SK-N-SH treated with all-trans-retinoic acid at 6 μM for 48 hours (cell line): ENCODE measurements around the gene DNAH9.

Experiments
- OSR1 ChIP-seq: fragments of 250-450 bp; sonication (Bioruptor Pico); IDR thresholded peaks from 2 replicates; pipeline ENCODE4 v1.8.0; 2022; ENCODE audit warnings: moderate library complexity, mild to moderate bottlenecking, inconsistent platforms
- RARB ChIP-seq: fragments of 250-450 bp; sonication (Bioruptor Pico); IDR thresholded peaks from 2 replicates; pipeline ENCODE4 v1.8.0; 2021; ENCODE audit warnings: mild to moderate bottlenecking, moderate library complexity
- ZFP3 ChIP-seq: fragments of 250-450 bp; sonication (Bioruptor Pico); IDR thresholded peaks from 2 replicates; pipeline ENCODE4 v1.5.0; 2020; ENCODE audit warnings: mild to moderate bottlenecking, moderate library complexity
- TF ChIP-seq, protein P1 (sequence below): fragments of 250-450 bp; sonication (Bioruptor Pico); IDR thresholded peaks from 2 replicates; pipeline ENCODE4 v1.5.0; 2020; ENCODE audit warnings: mild to moderate bottlenecking, moderate library complexity

- TF ChIP-seq, protein P1, sequence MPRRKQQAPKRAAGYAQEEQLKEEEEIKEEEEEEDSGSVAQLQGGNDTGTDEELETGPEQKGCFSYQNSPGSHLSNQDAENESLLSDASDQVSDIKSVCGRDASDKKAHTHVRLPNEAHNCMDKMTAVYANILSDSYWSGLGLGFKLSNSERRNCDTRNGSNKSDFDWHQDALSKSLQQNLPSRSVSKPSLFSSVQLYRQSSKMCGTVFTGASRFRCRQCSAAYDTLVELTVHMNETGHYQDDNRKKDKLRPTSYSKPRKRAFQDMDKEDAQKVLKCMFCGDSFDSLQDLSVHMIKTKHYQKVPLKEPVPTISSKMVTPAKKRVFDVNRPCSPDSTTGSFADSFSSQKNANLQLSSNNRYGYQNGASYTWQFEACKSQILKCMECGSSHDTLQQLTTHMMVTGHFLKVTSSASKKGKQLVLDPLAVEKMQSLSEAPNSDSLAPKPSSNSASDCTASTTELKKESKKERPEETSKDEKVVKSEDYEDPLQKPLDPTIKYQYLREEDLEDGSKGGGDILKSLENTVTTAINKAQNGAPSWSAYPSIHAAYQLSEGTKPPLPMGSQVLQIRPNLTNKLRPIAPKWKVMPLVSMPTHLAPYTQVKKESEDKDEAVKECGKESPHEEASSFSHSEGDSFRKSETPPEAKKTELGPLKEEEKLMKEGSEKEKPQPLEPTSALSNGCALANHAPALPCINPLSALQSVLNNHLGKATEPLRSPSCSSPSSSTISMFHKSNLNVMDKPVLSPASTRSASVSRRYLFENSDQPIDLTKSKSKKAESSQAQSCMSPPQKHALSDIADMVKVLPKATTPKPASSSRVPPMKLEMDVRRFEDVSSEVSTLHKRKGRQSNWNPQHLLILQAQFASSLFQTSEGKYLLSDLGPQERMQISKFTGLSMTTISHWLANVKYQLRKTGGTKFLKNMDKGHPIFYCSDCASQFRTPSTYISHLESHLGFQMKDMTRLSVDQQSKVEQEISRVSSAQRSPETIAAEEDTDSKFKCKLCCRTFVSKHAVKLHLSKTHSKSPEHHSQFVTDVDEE, result no peak
- no peak for TF ChIP-seq RARB (CRISPR knock-in tag)
- TF ChIP-seq ZFP3 (CRISPR knock-in tag), result no peak
- no peak for TF ChIP-seq OSR1
Measured at GRCh38 chr17:11736613-11737312, 138.5 kb downstream of the DNAH9 start.
